GM12878 (cell line): ENCODE data around the gene CD2BP2. TPM values are rescaled to one million over a fixed set of nuclear protein-coding genes. Genes with fewer than 3 reads are reported as not detected.

ENCODE experiments used
- ATAC-seq: fragments of 200-7000 bp; cut with Tn5 transposase; 3 replicates; pipeline ENCODE4 v1.9.1; 2020; ENCODE audit warnings: mild to moderate bottlenecking, moderate library complexity
- BruUV-seq: library from RNA; stranded (reverse); fragments of 400-500 nt; replicated peaks from 2 replicates; lab custom pipeline; 2021; lab: Mats Ljungman, UMichigan
- CTCF ChIA-PET: fragments of 300-600 bp; sonication (Branson Sonifier 250); formaldehyde crosslinking; extraction: SDS; loops from one replicate; lab custom pipeline; 2021; ENCODE audit warnings: inconsistent platforms; lab: Yijun Ruan, JAX
- POLR2A ChIA-PET: fragments of 350-600 bp; formaldehyde crosslinking; extraction: SDS; loops from one replicate; lab custom pipeline; 2021; ENCODE audit warnings: inconsistent platforms; lab: Charles Lee
- RAD21 ChIA-PET: fragments of 300-600 bp; sonication (Branson Sonifier 250); formaldehyde crosslinking; loops from one replicate; lab custom pipeline; 2023; ENCODE audit warnings: antibody characterized with exemption; ENCODE audit not compliant: unreplicated experiment; lab: Charles Lee
- SMC1A ChIA-PET: fragments of 300-600 bp; sonication (Branson Sonifier 250); formaldehyde crosslinking; loops from one replicate; lab custom pipeline; 2023; ENCODE audit not compliant: unreplicated experiment, uncharacterized antibody; lab: Charles Lee
- DNase-seq: peaks from one replicate; pipeline ENCODE4 v3.0.0-alpha.2; 2011; ENCODE audit warnings: low read depth, low spot score
- FAIRE-seq: peaks from 3 replicates; lab custom pipeline; 2011; peaks lifted over from hg19 to GRCh38; lab: Jason Lieb, UNC
- H2AFZ ChIP-seq: 2 replicates; pipeline ENCODE4 v1.6.0; 2011; ENCODE audit warnings: low read depth, low read length, control low read depth; ENCODE audit not compliant: control insufficient read depth
- H3K27ac ChIP-seq: 2 replicates; pipeline ENCODE4 v1.5.1; 2011; ENCODE audit warnings: control low read depth; ENCODE audit not compliant: control insufficient read depth, insufficient read depth
- H3K27me3 ChIP-seq, 2 experiments: replicated peaks in 1 of 2; 2 replicates each; pipeline versions ENCODE4 v1.6.0 to v1.6.1; 2011; ENCODE audit warnings: low read length in 1 of 2; ENCODE audit not compliant: control insufficient read depth in 2 of 2, insufficient read depth in 2 of 2
- H3K36me3 ChIP-seq, 2 experiments: 2 replicates each; pipeline ENCODE4 v1.5.1; 2011; ENCODE audit warnings: low read length in 1 of 2; ENCODE audit not compliant: control insufficient read depth in 2 of 2, insufficient read depth in 2 of 2
- H3K4me1 ChIP-seq: 2 replicates; pipeline ENCODE4 v1.6.1; 2011; ENCODE audit warnings: mild to moderate bottlenecking, low read length, moderate library complexity, mixed read lengths; ENCODE audit not compliant: control insufficient read depth, insufficient read depth
- H3K4me2 ChIP-seq: 2 replicates; pipeline ENCODE4 v1.6.0; 2011; ENCODE audit warnings: control low read depth; ENCODE audit not compliant: control insufficient read depth, insufficient read depth
- H3K4me3 ChIP-seq: fragments of 200-600 bp; sonication (generic); 2 replicates; pipeline ENCODE4 v1.5.1; 2016
- H3K79me2 ChIP-seq: 2 replicates; pipeline ENCODE4 v1.6.0; 2011; ENCODE audit warnings: low read length; ENCODE audit not compliant: control insufficient read depth, insufficient read depth
- H3K9ac ChIP-seq: 2 replicates; pipeline ENCODE4 v1.8.0; 2011; ENCODE audit warnings: low read length, control low read depth, mixed read lengths; ENCODE audit not compliant: control insufficient read depth, insufficient read depth
- H3K9me3 ChIP-seq: replicated peaks from 3 replicates; pipeline ENCODE4 v1.5.1; 2011; ENCODE audit warnings: mild to moderate bottlenecking, low read length; ENCODE audit not compliant: control insufficient read depth, insufficient read depth
- H4K20me1 ChIP-seq: 2 replicates; pipeline ENCODE4 v1.6.0; 2011; ENCODE audit not compliant: control insufficient read depth, insufficient read depth
- CBX5 ChIP-seq: sonication (generic); IDR thresholded peaks from 2 replicates; pipeline ENCODE4 v1.6.1; 2016; ENCODE audit warnings: low read depth, moderate library complexity, mild to moderate bottlenecking, inconsistent platforms
- E4F1 ChIP-seq: fragments of 450-650 bp; IDR thresholded peaks from 2 replicates; pipeline ENCODE4 v1.6.1; 2018; ENCODE audit warnings: borderline replicate concordance, mild to moderate bottlenecking; ENCODE audit not compliant: partially characterized antibody
- JUNB ChIP-seq: IDR thresholded peaks from 2 replicates; pipeline ENCODE4 v1.6.1; 2016; ENCODE audit warnings: antibody characterized with exemption, mild to moderate bottlenecking
- NBN ChIP-seq: fragments of 450-650 bp; IDR thresholded peaks from 2 replicates; pipeline ENCODE4 v1.6.1; 2016
- NFYA ChIP-seq: IDR thresholded peaks from 2 replicates; pipeline ENCODE4 v1.6.1; 2011; ENCODE audit warnings: low read depth, mild to moderate bottlenecking, low read length, improper control_type of control experiment, borderline replicate concordance
- NR2C2 ChIP-seq: IDR thresholded peaks from 2 replicates; pipeline ENCODE4 v1.6.1; 2011; ENCODE audit warnings: borderline replicate concordance, low read depth; ENCODE audit not compliant: control insufficient read depth, insufficient read length
- NR2F1 ChIP-seq: fragments of 450-650 bp; conservative IDR thresholded peaks from 2 replicates; pipeline ENCODE4 v1.6.1; 2017; ENCODE audit warnings: mild to moderate bottlenecking
- POLR2AphosphoS2 ChIP-seq: IDR thresholded peaks from 2 replicates; pipeline ENCODE4 v1.6.1; 2011; ENCODE audit warnings: low read depth, mild to moderate bottlenecking, low read length, improper control_type of control experiment, moderate library complexity
- ZBTB11 ChIP-seq: fragments of 450-650 bp; formaldehyde crosslinking; IDR thresholded peaks from 2 replicates; pipeline ENCODE4 v1.5.0; 2022; ENCODE audit warnings: mild to moderate bottlenecking, missing genetic modification characterization
- ZNF24 ChIP-seq: fragments of 450-650 bp; IDR thresholded peaks from 2 replicates; pipeline ENCODE4 v1.6.1; 2017; ENCODE audit warnings: antibody characterized with exemption, mild to moderate bottlenecking
- WGBS: methylation state at CpG from one replicate; pipeline ENCODE4 v1.1.6; 2016; ENCODE audit warnings: low lambda C conversion rate; ENCODE audit not compliant: insufficient replicate concordance, insufficient coverage; ENCODE audit errors: missing lambda C conversion rate; 5-methylcytosine and 5-hydroxymethylcytosine counted together
- in situ Hi-C: fragments of 300-500 bp; cut with MboI; formaldehyde crosslinking; loops from 9 replicates; pipeline ENCODE4 v1.14.3; 2018; ENCODE audit warnings: mixed read lengths
- intact Hi-C: fragments of 100-400 bp; cut with micrococcal nuclease; formaldehyde crosslinking; loops from one replicate; pipeline ENCODE4 v1.14.2; 2022; ENCODE audit not compliant: unreplicated experiment
- polyA plus RNA-seq, 11 experiments: library from polyadenylated mRNA; depleted of rRNA in 4 of 11; unstranded in 6 of 11; stranded (reverse) in 5 of 11; fragments of >200 nt; fragmentation: Nextera tagmentation in 4 of 11; fragmentation: Illumina TruSeq in 1 of 11; extraction: Ambion mirVana in 4 of 11; extraction: Trizol in 1 of 11; gene quantifications; 1 replicate in 1 of 11; 2 replicates in 10 of 11; pipeline versions ENCODE4 v1.2.1 to v1.2.3, GENCODE V29; 2011 to 2016; ENCODE audit warnings: inconsistent platforms in 2 of 11, missing spikeins in 2 of 11, low read depth in 1 of 11
- total RNA-seq, 4 experiments: library from RNA; depleted of rRNA in 3 of 4; stranded (reverse); fragments of >200 nt in 3 of 4; fragmentation: Illumina TruSeq in 1 of 4; extraction: Trizol in 1 of 4; gene quantifications; 2 replicates each; pipeline versions ENCODE4 v1.2.1 to v1.2.3, GENCODE V29; 2013 to 2021

Gene CD2BP2
- total and polyA plus RNA-seq, 10 of the 15 experiments (the other 5 are each of a cell fraction or from before 2014, with no cell fraction given), result 3.3 to 47.9 (median 31.8) TPM

- no peak for ATAC-seq
- ChIA-PET POLR2A (interaction anchor here (0.7 to 2.1 kb wide), 7 partner anchors 9 to 263 kb away, joined by 3 to 8 read pairs (median 4); no protein-coding TSS in a partner anchor), RAD21 (interaction anchor here (0.6 to 3.8 kb wide), 5 partner anchors 14 to 260 kb away, joined by 3 to 33 read pairs (median 5); partner anchors contain the start of genes CD2BP2, SEPTIN1 and ZNF771), CTCF (interaction anchor here (0.6 to 9.0 kb wide), 8 partner anchors 12 to 276 kb away, joined by 3 to 70 read pairs (median 4); partner anchors contain the start of genes DCTPP1 and ZNF771), SMC1A (interaction anchor here (1.1 to 3.5 kb wide), 3 partner anchors 12 to 39 kb away, joined by 4 to 15 read pairs (median 4); partner anchors contain the start of gene ZNF771)
- DNase-seq, result no peak
- H3K36me3 ChIP-seq, result peaks cover 2 to 4% of the 10 kb centered on the region in 2 experiments; a peak in 2 of 4 replicates
- FAIRE-seq, result no peak
- H2AFZ ChIP-seq, result no peak overlapping the region
- H3K27ac ChIP-seq, result peak overlapping the region; percentile 64
- 3% methylated on average over 4 of the region's 4 CpGs for WGBS
- H3K79me2 ChIP-seq, result peaks cover 35% of the 10 kb centered on the region
- no peaks in the 10 kb centered on the region for H3K27me3 ChIP-seq
- H3K4me3 ChIP-seq, result peak overlapping the region; percentile 97
- peak overlapping the region; percentile 86 for H3K9ac ChIP-seq
- H3K4me2 ChIP-seq, result peak overlapping the region; percentile 98
- no peak for TF ChIP-seq ZNF24
- no peak for TF ChIP-seq NR2C2
- TF ChIP-seq ZBTB11 (CRISPR knock-in tag), result no peak
- no peak for TF ChIP-seq JUNB
- TF ChIP-seq E4F1, result no peak
- TF ChIP-seq NBN, result no peak
- no peak for TF ChIP-seq NFYA
- TF ChIP-seq NR2F1, result no peak
- TF ChIP-seq POLR2AphosphoS2, result no peak
- TF ChIP-seq CBX5, result no peak
- BruUV-seq, result no TSS peak
- H3K4me1 ChIP-seq, result peaks cover 16% of the 10 kb centered on the region
- peaks cover 17% of the 10 kb centered on the region for H4K20me1 ChIP-seq
- H3K9me3 ChIP-seq, result no peaks in the 10 kb centered on the region
- in situ Hi-C loops, result no loop called here
- intact Hi-C loops, result no loop called here
Observed at GRCh38 chr16:30368792-30369090, 13.6 kb upstream of the CD2BP2 start.
